D721Med (cell line): ENCODE data around the gene PTGDR.

Experiments used
- DNase-seq: peaks from one replicate; pipeline ENCODE4 v3.0.0; 2011; ENCODE audit warnings: low spot score; ENCODE audit not compliant: insufficient read length
- FAIRE-seq: peaks from 2 replicates; lab custom pipeline; 2011; peaks lifted over from hg19 to GRCh38; lab: Jason Lieb, UNC
- CTCF ChIP-seq: IDR thresholded peaks from 2 replicates; pipeline ENCODE4 v1.5.1; 2012; ENCODE audit warnings: mild to moderate bottlenecking, control low read depth; ENCODE audit not compliant: insufficient read depth; ENCODE audit errors: missing control alignments

PTGDR gene

DNA sequence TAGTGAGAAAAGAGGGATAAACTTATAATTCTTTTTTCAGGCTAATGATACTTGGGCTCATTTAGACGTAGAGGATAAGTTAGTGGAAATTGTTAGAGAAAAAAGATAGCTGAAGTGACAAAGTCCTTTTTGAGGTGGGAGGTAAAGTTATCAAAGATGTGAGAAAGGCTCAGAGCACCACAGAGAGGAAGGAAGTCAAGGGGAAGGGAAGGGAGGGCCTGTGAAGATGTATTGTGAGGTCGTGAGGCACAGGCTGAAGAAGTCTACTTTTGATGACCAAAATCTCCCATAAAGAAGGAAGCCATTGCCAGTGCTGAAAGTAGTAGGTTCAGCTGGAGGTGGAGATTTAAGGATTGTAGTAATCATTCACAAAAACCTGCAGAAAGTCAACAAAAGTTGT is 19.4 kb upstream of the PTGDR start:
- no peak for TF ChIP-seq CTCF
- DNase-seq (no peak), FAIRE-seq (no peak)

- FAIRE-seq, result no peak
- no peak for TF ChIP-seq CTCF
- DNase-seq, result no peak
Observed at GRCh38 chr14:52251724-52252123, 15.8 kb upstream of the PTGDR start.

DNA sequence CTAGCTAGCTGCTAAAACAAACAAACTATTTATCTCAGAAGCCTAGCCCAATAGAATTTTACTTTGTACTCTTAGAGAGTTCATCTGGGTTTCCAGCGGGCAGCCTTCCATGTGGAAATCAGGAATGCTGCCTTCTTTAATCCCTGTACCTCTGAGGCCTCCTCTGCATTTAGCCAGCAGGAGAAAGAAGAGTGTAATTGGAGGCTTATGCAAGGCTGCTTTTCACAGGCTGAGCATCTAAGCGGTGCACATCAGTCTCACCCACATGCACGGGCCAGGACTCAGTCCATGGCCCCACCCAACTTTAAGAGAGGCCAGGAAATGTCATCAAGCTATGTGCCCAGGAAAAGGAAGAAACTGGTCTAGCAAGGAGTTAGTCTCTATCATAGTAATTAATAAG is 14.0 kb upstream of the PTGDR start:
- peak; percentile 24 for DNase-seq
- TF ChIP-seq CTCF, result no peak

DNA sequence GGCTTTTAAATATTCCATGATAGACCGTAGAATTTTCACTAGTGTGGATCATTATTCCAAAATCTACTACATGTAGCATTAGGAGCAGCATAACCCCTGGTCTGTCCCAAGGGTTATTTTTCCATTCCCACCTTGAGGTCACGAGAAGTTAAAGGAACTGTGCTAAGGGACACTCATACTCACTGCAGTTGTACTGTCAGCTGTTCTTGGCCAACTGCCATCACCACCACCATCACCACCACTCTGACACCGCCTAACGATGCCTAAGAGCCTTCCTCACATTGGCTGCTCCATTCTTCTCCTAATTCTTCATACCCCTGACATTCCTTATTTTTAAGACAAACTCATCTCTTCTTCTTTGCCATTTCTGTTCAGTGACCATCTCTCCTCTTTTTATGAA is 13.4 kb upstream of the PTGDR start:
- TF ChIP-seq CTCF, result no peak
- DNase-seq (no peak), FAIRE-seq (no peak)

More for the DNA sequence above, 14.0 kb upstream of the PTGDR start:
- peak; percentile 78 for FAIRE-seq

DNA sequence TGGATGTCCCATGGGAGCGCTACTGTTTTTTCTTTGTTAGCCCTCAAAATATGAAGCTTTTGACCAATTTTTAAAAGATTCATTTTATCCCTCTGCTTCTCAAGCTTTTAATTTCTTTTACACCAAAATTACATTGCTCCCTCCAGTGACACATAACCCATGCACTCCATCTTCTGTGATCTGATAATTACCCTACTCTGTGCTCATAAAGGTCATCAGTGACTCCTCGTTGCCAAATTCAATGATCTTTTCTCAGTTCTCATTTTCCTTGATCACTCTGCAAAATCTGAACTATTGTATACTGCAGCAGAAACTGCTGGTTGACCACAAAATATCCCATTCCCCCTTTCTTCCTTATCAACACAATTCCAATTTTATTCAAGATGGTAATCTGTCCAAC is 8.7 kb upstream of the PTGDR start:
- TF ChIP-seq CTCF, result no peak
- no peak for DNase-seq
- FAIRE-seq, result no peak

DNA sequence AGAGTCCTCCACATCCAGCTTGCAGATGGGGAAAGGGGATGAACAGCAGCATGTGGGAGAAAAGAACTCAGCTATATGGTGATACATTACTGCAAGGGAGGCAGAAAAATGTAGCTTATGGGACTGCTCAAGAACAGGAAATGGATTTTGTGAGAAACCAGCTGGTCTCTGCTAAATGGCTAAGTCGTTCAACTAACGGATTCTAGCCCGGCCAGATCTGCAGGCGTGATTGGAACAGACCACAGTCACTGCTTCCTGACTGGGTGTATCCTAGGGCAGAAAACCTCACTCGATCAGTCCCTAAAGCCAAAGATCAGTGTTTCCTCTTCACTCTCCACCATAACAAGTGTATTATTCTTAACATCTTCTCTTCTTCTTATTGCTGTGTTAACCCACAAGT is 8.1 kb upstream of the PTGDR start:
- FAIRE-seq (no peak), DNase-seq (no peak)
- no peak for TF ChIP-seq CTCF

GRCh38 chr14:52262600-52262999 is 4.9 kb upstream of the PTGDR start:
- DNase-seq (no peak), FAIRE-seq (no peak)
- TF ChIP-seq CTCF, result no peak
